AG09319 (cell line): ENCODE results near the gene PPP2R1A.

Experiments used
- DNase-seq: peaks from one replicate; pipeline ENCODE4 v3.0.0-alpha.2; 2010; ENCODE audit warnings: low read depth; ENCODE audit errors: extremely low read depth
- CTCF ChIP-seq: IDR thresholded peaks from 2 replicates; pipeline ENCODE4 v1.5.1; 2011; ENCODE audit warnings: low read depth, mild to moderate bottlenecking, inconsistent platforms, low read length, moderate library complexity

PPP2R1A gene

DNA sequence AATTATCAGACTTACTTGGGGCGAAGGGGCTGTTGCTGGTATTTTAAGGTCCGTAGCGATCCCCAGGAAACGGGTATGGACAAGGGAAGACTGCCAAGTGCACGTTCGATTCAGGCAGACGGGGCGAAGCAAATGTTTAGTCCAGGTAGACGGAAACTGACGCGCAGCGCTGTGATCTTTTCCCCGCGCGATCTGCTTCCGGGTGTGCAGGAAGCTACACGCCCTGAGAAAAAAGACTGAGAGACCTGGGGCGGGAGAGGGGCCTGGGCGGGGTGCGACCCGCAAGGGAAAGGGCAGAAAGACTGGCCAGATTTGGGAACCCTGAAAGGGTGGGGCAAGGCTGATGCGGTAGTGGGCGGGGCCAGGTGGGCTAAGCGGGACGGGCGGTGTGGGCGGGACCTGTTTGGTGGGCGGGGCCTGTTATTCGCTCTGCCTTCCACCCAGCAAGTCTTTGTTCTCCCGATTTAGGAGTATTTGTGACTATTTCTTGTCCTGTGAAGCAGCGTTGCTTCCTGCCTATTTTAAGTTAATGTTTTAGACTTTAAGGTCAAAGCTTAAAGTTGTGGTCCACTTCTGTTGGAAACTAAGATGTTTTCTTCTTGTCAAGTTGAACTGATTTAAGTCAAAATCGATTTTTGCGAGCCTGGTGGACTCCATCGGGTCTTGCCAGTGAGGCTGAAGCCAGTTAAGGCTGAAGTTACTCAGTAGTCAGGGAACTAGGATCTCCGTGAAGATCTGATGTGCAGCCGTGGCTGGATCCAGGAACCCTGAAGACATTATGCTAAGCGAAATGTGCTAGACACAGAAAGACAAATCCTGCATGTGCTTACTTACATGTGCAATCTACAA is 18.3 kb upstream of the PPP2R1A start, which contains the start of gene ZNF836:
Gene ZNF836 (minus strand): TSS at position 301 of the 849 bp plus-strand sequence. CDS start 3,549 bp downstream, outside the sequence.
- peak; percentile 40 for DNase-seq

DNA sequence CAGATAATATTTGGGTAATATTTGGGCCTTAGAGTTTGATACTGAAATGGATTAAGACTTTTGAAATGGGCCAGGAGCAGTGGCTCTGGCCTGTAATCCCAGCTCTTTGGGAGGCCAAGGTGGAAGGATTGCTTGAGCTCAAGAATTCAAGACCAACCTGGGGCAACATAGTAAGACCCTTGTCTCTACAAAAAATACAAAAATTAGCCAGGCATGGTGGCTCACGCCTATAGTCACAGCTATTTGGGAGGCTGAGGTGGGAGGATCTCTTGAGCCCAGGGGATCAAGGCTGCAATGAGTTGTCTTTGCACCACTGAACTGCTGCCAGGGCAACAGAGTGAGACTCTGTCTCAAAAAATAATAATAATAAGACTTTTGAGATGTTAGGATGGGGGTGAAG is 17.5 kb upstream of the PPP2R1A start:
- TF ChIP-seq CTCF = no peak

More for the DNA sequence above, 18.3 kb upstream of the PPP2R1A start, which contains the start of gene ZNF836:
- no peak for TF ChIP-seq CTCF

DNA sequence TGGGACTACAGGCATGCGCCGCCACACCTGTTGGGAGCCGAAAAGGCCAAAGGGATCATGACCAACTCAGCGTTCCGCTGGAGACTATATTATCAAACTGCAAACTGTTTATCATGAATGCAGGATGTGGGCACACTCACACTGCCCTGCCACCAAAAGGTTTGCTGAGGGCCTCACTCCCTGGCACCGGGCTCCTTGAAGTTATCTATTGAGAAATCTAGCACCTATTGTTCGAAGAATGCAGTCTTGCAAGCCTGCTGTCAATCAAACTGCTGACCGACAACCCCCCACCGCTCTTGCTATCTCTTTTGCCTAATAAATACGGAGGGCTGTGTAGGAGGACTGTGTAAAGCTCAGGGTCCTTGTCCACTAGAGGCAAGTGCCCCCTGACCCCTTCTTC is 13.3 kb upstream of the PPP2R1A start:
- TF ChIP-seq CTCF = no peak

More for the DNA sequence above, 17.5 kb upstream of the PPP2R1A start:
- no peak for DNase-seq

GRCh38 chr19:52187407-52187806 is 2.4 kb upstream of the PPP2R1A start:
- no peak for DNase-seq
- no peak for TF ChIP-seq CTCF

More for the DNA sequence above, 13.3 kb upstream of the PPP2R1A start:
- no peak for DNase-seq

DNA sequence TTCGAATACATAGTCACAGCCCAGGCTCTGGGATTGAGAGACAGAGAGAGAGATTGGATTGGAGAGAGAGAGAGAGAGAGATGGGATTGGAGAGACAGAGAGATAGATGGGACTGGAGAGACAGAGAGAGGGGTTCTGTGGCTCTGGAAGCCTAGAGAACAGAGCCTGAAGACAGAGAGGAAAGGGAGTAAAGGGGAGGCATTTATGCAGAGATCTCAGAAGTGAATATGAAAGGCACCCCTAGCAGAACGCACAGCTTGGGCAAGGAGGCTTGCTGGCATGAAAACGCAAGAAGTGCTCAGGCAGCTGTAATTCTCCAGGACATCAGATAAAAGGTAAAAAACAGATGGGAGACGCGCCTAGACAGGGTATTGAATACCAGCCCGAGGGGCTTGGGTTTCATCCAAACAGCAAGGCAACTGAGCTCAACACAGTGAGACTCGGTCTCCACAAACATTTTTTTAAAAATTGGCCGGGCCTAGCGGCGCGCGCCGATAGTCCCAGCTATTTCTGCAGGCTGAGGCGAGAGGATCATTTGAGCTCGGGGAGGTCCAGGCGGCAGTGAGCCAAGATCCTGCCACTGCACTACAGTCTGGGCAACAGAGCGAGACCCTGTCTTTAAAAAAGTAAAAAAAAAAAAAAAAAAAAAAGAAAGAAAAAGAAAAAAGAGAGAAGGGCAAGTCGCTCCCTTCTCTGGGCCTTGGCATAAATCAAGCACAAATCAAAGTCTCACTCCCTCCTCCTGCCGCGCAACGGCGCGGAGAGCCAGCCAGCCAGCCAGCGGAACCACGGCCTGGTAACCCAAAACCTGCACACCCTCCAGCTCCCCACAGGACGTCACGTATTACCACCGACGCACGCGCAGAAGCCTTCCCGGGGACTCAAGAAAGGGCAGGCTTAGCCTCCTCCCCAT is 774 bp upstream of the PPP2R1A start:
- no peak for DNase-seq
- peak; percentile 2 for TF ChIP-seq CTCF

GRCh38 chr19:52190487-52191293 is 838 bp downstream of the PPP2R1A start:
- DNase-seq = no peak
- TF ChIP-seq CTCF = no peak
